H54 (cell line): ENCODE measurements around the gene APLP2.
A peak's percentile ranks its signal among the peaks of the same experiment; 100 is the strongest.
"Not testable (repeated sequence)": the region's sequence is repeated elsewhere in the genome, so short reads cannot be mapped to it uniquely, and the experiment has no call there.

ENCODE experiments used
- DNase-seq: peaks from one replicate; pipeline ENCODE4 v3.0.0; 2011; ENCODE audit warnings: low spot score, mixed read lengths; ENCODE audit not compliant: insufficient read length
- FAIRE-seq: peaks from 3 replicates; lab custom pipeline; 2011; peaks lifted over from hg19 to GRCh38; lab: Jason Lieb, UNC
- POLR2A ChIP-seq: IDR thresholded peaks from 2 replicates; pipeline ENCODE4 v1.6.1; 2011; ENCODE audit warnings: low read depth, mild to moderate bottlenecking, low read length

The APLP2 gene

GRCh38 chr11:130092661-130093060, 23.0 kb downstream of the APLP2 start:
- TF ChIP-seq POLR2A: no peak
- FAIRE-seq: no peak
- DNase-seq: no peak

- TF ChIP-seq POLR2A: no peak
- DNase-seq (no peak), FAIRE-seq (no peak)
Measured at GRCh38 chr11:130094614-130095013, 24.9 kb downstream of the APLP2 start.

GRCh38 chr11:130095326-130095725, 25.6 kb downstream of the APLP2 start:
- DNase-seq: no peak
- no peak for FAIRE-seq
- TF ChIP-seq POLR2A: no peak

- no peak for DNase-seq
- TF ChIP-seq POLR2A: no peak
- FAIRE-seq: no peak
Measured at GRCh38 chr11:130096042-130096441, 26.3 kb downstream of the APLP2 start.

GRCh38 chr11:130096823-130097222, 27.1 kb downstream of the APLP2 start:
- DNase-seq (no peak), FAIRE-seq (no peak)
- TF ChIP-seq POLR2A: no peak

GRCh38 chr11:130097285-130097684, 27.6 kb downstream of the APLP2 start:
- DNase-seq (no peak), FAIRE-seq (no peak)
- TF ChIP-seq POLR2A: no peak

GRCh38 chr11:130099356-130099755, 29.7 kb downstream of the APLP2 start:
- DNase-seq: no peak
- TF ChIP-seq POLR2A: no peak
- FAIRE-seq: no peak

GRCh38 chr11:130100381-130101095, 30.8 kb downstream of the APLP2 start:
- no peak for FAIRE-seq
- DNase-seq: no peak
- no peak for TF ChIP-seq POLR2A

GRCh38 chr11:130101661-130102060, 32.0 kb downstream of the APLP2 start:
- DNase-seq (no peak), FAIRE-seq (no peak)
- no peak for TF ChIP-seq POLR2A

GRCh38 chr11:130102301-130103249, 32.9 kb downstream of the APLP2 start:
- FAIRE-seq (peak; percentile 6), DNase-seq (no peak)
- TF ChIP-seq POLR2A: no peak

GRCh38 chr11:130103296-130103814, 33.7 kb downstream of the APLP2 start:
- FAIRE-seq (peak; percentile 98), DNase-seq (peak; percentile 38)
- no peak for TF ChIP-seq POLR2A

GRCh38 chr11:130106381-130106780, 36.7 kb downstream of the APLP2 start:
- no peak for FAIRE-seq
- DNase-seq: no peak
- TF ChIP-seq POLR2A: no peak

- not testable (repeated sequence) for FAIRE-seq, DNase-seq
Measured at GRCh38 chr11:130108671-130109070, 39.0 kb downstream of the APLP2 start.

GRCh38 chr11:130109386-130109785, 39.7 kb downstream of the APLP2 start:
- no peak for TF ChIP-seq POLR2A
- DNase-seq: no peak
- no peak for FAIRE-seq
